ENCODE results near the gene ZCCHC2.

DNA sequence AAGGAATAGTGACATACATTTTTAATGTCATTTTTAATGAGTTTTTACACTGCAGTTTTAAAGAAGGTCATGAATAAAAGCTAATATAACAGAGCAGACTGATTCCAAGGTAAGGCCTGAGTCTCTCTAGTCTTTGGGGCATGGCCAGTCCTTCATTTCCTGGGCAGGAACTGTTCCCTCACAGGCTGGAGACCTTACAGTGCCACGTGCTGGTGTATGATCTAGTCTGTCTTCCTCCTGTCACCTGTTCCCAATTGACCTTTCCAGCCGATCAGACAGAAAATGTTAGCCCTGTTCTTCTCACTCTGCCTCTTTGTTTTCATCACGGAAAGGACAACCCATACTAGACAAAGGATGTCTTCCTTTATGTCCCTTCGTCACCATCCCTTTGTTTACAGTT lies 33.6 kb downstream of the ZCCHC2 start:
- TF ChIP-seq YY1 (IDR thresholded peaks at IDR 0.05; ENCODE audit: insufficient read depth, insufficient replicate concordance, low read depth, low read length) (no peak), ZNF574 (CRISPR knock-in tag; IDR thresholded peaks at IDR 0.05) (no peak), SUZ12 (IDR thresholded peaks at IDR 0.05; ENCODE audit: low read depth, low read length) (no peak), CREB1 (IDR thresholded peaks at IDR 0.05) (no peak), CREB1 (CRISPR knock-in tag; IDR thresholded peaks at IDR 0.05) (no peak), JUND (CRISPR knock-in tag; IDR thresholded peaks at IDR 0.05) (no peak), CEBPZ (IDR thresholded peaks at IDR 0.05; ENCODE audit: low read length) (no peak), ZNF674 (CRISPR knock-in tag; IDR thresholded peaks at IDR 0.05; ENCODE audit: low read depth) (no peak), ZSCAN25 (CRISPR knock-in tag; IDR thresholded peaks at IDR 0.05) (no peak), ZNF720 (CRISPR knock-in tag; IDR thresholded peaks at IDR 0.05) (no peak), POLR2G (IDR thresholded peaks at IDR 0.05; ENCODE audit: low read depth, low read length) (no peak)
- TF ChIP-seq, protein P1, sequence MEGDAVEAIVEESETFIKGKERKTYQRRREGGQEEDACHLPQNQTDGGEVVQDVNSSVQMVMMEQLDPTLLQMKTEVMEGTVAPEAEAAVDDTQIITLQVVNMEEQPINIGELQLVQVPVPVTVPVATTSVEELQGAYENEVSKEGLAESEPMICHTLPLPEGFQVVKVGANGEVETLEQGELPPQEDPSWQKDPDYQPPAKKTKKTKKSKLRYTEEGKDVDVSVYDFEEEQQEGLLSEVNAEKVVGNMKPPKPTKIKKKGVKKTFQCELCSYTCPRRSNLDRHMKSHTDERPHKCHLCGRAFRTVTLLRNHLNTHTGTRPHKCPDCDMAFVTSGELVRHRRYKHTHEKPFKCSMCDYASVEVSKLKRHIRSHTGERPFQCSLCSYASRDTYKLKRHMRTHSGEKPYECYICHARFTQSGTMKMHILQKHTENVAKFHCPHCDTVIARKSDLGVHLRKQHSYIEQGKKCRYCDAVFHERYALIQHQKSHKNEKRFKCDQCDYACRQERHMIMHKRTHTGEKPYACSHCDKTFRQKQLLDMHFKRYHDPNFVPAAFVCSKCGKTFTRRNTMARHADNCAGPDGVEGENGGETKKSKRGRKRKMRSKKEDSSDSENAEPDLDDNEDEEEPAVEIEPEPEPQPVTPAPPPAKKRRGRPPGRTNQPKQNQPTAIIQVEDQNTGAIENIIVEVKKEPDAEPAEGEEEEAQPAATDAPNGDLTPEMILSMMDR (CRISPR knock-in tag; IDR thresholded peaks at IDR 0.05), result no peak
- TF ChIP-seq, protein P2, sequence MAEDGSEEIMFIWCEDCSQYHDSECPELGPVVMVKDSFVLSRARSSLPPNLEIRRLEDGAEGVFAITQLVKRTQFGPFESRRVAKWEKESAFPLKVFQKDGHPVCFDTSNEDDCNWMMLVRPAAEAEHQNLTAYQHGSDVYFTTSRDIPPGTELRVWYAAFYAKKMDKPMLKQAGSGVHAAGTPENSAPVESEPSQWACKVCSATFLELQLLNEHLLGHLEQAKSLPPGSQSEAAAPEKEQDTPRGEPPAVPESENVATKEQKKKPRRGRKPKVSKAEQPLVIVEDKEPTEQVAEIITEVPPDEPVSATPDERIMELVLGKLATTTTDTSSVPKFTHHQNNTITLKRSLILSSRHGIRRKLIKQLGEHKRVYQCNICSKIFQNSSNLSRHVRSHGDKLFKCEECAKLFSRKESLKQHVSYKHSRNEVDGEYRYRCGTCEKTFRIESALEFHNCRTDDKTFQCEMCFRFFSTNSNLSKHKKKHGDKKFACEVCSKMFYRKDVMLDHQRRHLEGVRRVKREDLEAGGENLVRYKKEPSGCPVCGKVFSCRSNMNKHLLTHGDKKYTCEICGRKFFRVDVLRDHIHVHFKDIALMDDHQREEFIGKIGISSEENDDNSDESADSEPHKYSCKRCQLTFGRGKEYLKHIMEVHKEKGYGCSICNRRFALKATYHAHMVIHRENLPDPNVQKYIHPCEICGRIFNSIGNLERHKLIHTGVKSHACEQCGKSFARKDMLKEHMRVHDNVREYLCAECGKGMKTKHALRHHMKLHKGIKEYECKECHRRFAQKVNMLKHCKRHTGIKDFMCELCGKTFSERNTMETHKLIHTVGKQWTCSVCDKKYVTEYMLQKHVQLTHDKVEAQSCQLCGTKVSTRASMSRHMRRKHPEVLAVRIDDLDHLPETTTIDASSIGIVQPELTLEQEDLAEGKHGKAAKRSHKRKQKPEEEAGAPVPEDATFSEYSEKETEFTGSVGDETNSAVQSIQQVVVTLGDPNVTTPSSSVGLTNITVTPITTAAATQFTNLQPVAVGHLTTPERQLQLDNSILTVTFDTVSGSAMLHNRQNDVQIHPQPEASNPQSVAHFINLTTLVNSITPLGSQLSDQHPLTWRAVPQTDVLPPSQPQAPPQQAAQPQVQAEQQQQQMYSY (CRISPR knock-in tag; IDR thresholded peaks at IDR 0.05), result no peak
